ENCODE measurements around the gene SENP1.

Gene SENP1

GRCh38 chr12:48135027-48135426 is 29.1 kb upstream of the SENP1 start:
- DNase-seq, result no peak
- peaks cover 66% of the 10 kb centered on the region for H3K36me3 ChIP-seq

GRCh38 chr12:48132826-48133225 is 26.9 kb upstream of the SENP1 start:
- Histone ChIP-seq H3K36me3 (peaks cover 64% of the 10 kb centered on the region), H3K27me3 (ENCODE audit: insufficient read depth, low read depth, severe bottlenecking) (no peaks in the 10 kb centered on the region)
- no peak for DNase-seq

More at GRCh38 chr12:48135027-48135426, 29.1 kb upstream of the SENP1 start:
- no peaks in the 10 kb centered on the region for H3K9me3 ChIP-seq (ENCODE audit: severe bottlenecking)
- TF ChIP-seq, protein P1, sequence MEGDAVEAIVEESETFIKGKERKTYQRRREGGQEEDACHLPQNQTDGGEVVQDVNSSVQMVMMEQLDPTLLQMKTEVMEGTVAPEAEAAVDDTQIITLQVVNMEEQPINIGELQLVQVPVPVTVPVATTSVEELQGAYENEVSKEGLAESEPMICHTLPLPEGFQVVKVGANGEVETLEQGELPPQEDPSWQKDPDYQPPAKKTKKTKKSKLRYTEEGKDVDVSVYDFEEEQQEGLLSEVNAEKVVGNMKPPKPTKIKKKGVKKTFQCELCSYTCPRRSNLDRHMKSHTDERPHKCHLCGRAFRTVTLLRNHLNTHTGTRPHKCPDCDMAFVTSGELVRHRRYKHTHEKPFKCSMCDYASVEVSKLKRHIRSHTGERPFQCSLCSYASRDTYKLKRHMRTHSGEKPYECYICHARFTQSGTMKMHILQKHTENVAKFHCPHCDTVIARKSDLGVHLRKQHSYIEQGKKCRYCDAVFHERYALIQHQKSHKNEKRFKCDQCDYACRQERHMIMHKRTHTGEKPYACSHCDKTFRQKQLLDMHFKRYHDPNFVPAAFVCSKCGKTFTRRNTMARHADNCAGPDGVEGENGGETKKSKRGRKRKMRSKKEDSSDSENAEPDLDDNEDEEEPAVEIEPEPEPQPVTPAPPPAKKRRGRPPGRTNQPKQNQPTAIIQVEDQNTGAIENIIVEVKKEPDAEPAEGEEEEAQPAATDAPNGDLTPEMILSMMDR (IDR thresholded peaks at IDR 0.05; ENCODE audit: low read depth, low read length), result no peak
- no peak overlapping the region for H3K4me3 ChIP-seq (ENCODE audit: low read depth, low read length)
- H3K27me3 ChIP-seq (ENCODE audit: insufficient read depth, low read depth, severe bottlenecking), result no peaks in the 10 kb centered on the region
- H3K27ac ChIP-seq, result no peak overlapping the region

GRCh38 chr12:48131517-48131916 is 25.6 kb upstream of the SENP1 start:
- no peak overlapping the region for H3K4me3 ChIP-seq (ENCODE audit: low read depth, low read length)
- DNase-seq, result no peak
- no peak overlapping the region for H3K27ac ChIP-seq
- TF ChIP-seq, protein P1 (IDR thresholded peaks at IDR 0.05; ENCODE audit: low read depth, low read length), result no peak
- H3K27me3 ChIP-seq (ENCODE audit: insufficient read depth, low read depth, severe bottlenecking), result no peaks in the 10 kb centered on the region
- H3K9me3 ChIP-seq (ENCODE audit: severe bottlenecking), result no peaks in the 10 kb centered on the region
- peaks cover 66% of the 10 kb centered on the region for H3K36me3 ChIP-seq

More at GRCh38 chr12:48132826-48133225, 26.9 kb upstream of the SENP1 start:
- H3K27ac ChIP-seq, result no peak overlapping the region
- TF ChIP-seq, protein P1 (IDR thresholded peaks at IDR 0.05; ENCODE audit: low read depth, low read length), result no peak
- H3K9me3 ChIP-seq (ENCODE audit: severe bottlenecking), result no peaks in the 10 kb centered on the region
- no peak overlapping the region for H3K4me3 ChIP-seq (ENCODE audit: low read depth, low read length)

GRCh38 chr12:48129376-48129775 is 23.5 kb upstream of the SENP1 start:
- Histone ChIP-seq H3K27me3 (ENCODE audit: insufficient read depth, low read depth, severe bottlenecking) (no peaks in the 10 kb centered on the region), H3K9me3 (ENCODE audit: severe bottlenecking) (no peaks in the 10 kb centered on the region), H3K4me3 (ENCODE audit: low read depth, low read length) (no peak overlapping the region), H3K36me3 (peaks cover 68% of the 10 kb centered on the region), H3K27ac (no peak overlapping the region)
- TF ChIP-seq, protein P1 (IDR thresholded peaks at IDR 0.05; ENCODE audit: low read depth, low read length), result no peak
- DNase-seq, result no peak

GRCh38 chr12:48128800-48129199 is 22.9 kb upstream of the SENP1 start:
- TF ChIP-seq, protein P1 (IDR thresholded peaks at IDR 0.05; ENCODE audit: low read depth, low read length), result no peak
- Histone ChIP-seq H3K27ac (no peak overlapping the region), H3K9me3 (ENCODE audit: severe bottlenecking) (no peaks in the 10 kb centered on the region), H3K27me3 (ENCODE audit: insufficient read depth, low read depth, severe bottlenecking) (no peaks in the 10 kb centered on the region), H3K36me3 (peaks cover 65% of the 10 kb centered on the region), H3K4me3 (ENCODE audit: low read depth, low read length) (no peak overlapping the region)
- DNase-seq, result no peak

- no peaks in the 10 kb centered on the region for H3K27me3 ChIP-seq (ENCODE audit: insufficient read depth, low read depth, severe bottlenecking)
- H3K27ac ChIP-seq, result no peak overlapping the region
- TF ChIP-seq, protein P1 (IDR thresholded peaks at IDR 0.05; ENCODE audit: low read depth, low read length), result no peak
- no peak overlapping the region for H3K4me3 ChIP-seq (ENCODE audit: low read depth, low read length)
- H3K36me3 ChIP-seq, result peaks cover 61% of the 10 kb centered on the region
- no peaks in the 10 kb centered on the region for H3K9me3 ChIP-seq (ENCODE audit: severe bottlenecking)
- no peak for DNase-seq
These were observed 21.2 kb upstream of the SENP1 start for GRCh38 chr12:48126953-48127630.
